ENCODE data around the gene MINDY2. TPM values are rescaled to one million over a fixed set of nuclear protein-coding genes. Genes with fewer than 3 reads are reported as not detected.
"Not testable (repeated sequence)": the region's sequence is repeated elsewhere in the genome, so short reads cannot be mapped to it uniquely, and the experiment has no call there.

The MINDY2 gene
- total and polyA plus RNA-seq, 3 experiments from 2014 or later, result 9.6 to 18.8 (median 12.1) TPM

DNA sequence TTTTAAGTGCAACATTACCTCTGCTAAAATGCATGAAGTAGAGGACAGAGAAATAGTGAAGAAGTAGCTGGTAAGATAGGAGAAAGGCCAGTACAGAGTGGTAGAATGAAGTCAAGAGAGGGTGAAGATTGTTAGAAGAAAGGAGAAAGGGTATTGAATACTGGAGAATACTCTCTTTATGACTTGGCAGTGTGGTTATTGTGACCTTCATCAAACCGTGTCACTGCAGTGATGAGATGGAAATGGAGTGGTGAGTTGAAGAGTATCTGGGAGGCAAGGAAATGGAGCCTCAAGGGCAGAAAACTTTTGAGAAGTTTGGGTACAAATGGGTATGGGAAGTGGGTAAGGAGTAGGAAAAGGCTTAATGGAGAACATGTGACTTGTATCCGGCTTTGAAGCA is 24.7 kb downstream of the MINDY2 start:
- no peaks in the 10 kb centered on the region for H3K27me3 Mint-ChIP-seq
- no peak for DNase-seq
- no peaks in the 10 kb centered on the region for H3K9me3 Mint-ChIP-seq
- H3K4me1 ChIP-seq (ENCODE audit: insufficient read depth, low read length), result no peaks in the 10 kb centered on the region
- ChIA-PET POLR2A (interaction anchor here (0.5 kb wide), 1 partner anchor 122 kb away, joined by 3 read pairs; no protein-coding TSS in a partner anchor), CTCF (interaction anchor here (1.4 kb wide), 1 partner anchor 25 kb away, joined by 3 read pairs; the partner anchor contains the start of gene MINDY2)
- peaks cover 28 to 50% (median 40%) of the 10 kb centered on the region in 3 donors for H3K4me1 Mint-ChIP-seq
- H3K27ac ChIP-seq (ENCODE audit: low read depth, low read length), result no peak overlapping the region
- H3K4me3 Mint-ChIP-seq, result no peak overlapping the region
- no peaks in the 10 kb centered on the region for H3K9me3 ChIP-seq (ENCODE audit: low read length)
- H3K4me3 ChIP-seq (ENCODE audit: low read length), result no peak overlapping the region
- H3K36me3 ChIP-seq (ENCODE audit: insufficient read depth, low read length), result no peaks in the 10 kb centered on the region
- H3K36me3 Mint-ChIP-seq, result peaks cover 9 to 11% (median 11%) of the 10 kb centered on the region in 3 donors
- no peaks in the 10 kb centered on the region for H3K27me3 ChIP-seq (ENCODE audit: insufficient read depth, low read length, poor library complexity, severe bottlenecking)
- H3K27ac Mint-ChIP-seq, result peak overlapping the region in 1 of 8 donors; percentile 37

DNA sequence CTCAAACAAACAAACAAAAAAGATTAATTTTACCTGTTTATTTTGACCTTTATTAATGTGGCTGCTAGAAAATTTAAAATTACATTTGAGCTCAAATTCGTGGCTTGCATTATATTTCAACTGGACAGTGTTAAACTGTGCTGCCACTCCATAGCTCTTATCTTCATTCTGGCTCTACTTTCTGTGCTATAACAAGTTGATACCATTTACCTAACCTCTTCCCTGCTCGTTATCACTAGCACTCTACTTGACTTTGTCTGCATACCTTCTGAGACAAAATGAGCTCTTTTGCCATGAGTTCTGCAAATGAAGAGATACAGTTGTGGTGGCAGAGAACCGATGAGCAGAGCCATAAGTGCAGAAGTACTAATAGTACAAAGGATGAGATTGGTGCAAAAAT is 26.4 kb downstream of the MINDY2 start:
- H3K4me3 Mint-ChIP-seq, result no peak overlapping the region
- peaks cover 6 to 13% (median 11%) of the 10 kb centered on the region in 3 donors for H3K36me3 Mint-ChIP-seq
- Histone ChIP-seq H3K27ac (ENCODE audit: low read depth, low read length) (no peak overlapping the region), H3K9me3 (ENCODE audit: low read length) (no peaks in the 10 kb centered on the region), H3K36me3 (ENCODE audit: insufficient read depth, low read length) (no peaks in the 10 kb centered on the region), H3K27me3 (ENCODE audit: insufficient read depth, low read length, poor library complexity, severe bottlenecking) (no peaks in the 10 kb centered on the region), H3K4me1 (ENCODE audit: insufficient read depth, low read length) (no peaks in the 10 kb centered on the region), H3K4me3 (ENCODE audit: low read length) (no peak overlapping the region)
- DNase-seq, result no peak
- CTCF ChIA-PET, result interaction anchor here (1.1 kb wide), 1 partner anchor 29 kb away, joined by 3 read pairs; no protein-coding TSS in a partner anchor
- H3K27me3 Mint-ChIP-seq, result no peaks in the 10 kb centered on the region
- H3K4me1 Mint-ChIP-seq, result peaks cover 28 to 50% (median 40%) of the 10 kb centered on the region in 3 donors
- H3K27ac Mint-ChIP-seq, result no peak overlapping the region
- H3K9me3 Mint-ChIP-seq, result no peaks in the 10 kb centered on the region
- POLR2A ChIA-PET, result no interaction called here

DNA sequence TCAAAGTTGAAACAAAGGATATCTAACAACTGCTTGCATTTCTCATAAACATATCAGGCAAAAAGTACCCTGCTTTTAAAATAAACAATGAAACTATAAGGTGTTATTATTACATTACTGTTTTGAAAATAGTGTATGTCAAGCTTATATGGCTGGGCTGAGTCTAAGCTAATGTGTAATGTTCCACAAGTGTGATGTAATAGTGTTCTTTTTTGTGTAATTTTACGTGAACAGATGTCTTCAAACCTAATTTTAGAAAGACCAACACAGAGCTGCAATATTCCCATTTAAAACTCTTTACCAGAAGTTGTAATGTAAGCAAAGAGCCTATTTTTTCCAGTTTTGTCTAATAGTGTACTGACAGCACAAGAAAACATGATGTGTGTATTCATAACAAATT is 34.0 kb downstream of the MINDY2 start:
- H3K27me3 ChIP-seq (ENCODE audit: insufficient read depth, low read length, poor library complexity, severe bottlenecking), result no peaks in the 10 kb centered on the region
- no peaks in the 10 kb centered on the region for H3K9me3 Mint-ChIP-seq
- H3K27ac ChIP-seq (ENCODE audit: low read depth, low read length), result no peak overlapping the region
- no peak overlapping the region for H3K4me3 Mint-ChIP-seq
- H3K4me1 ChIP-seq (ENCODE audit: insufficient read depth, low read length), result no peaks in the 10 kb centered on the region
- no peaks in the 10 kb centered on the region for H3K36me3 ChIP-seq (ENCODE audit: insufficient read depth, low read length)
- H3K27ac Mint-ChIP-seq, result peak overlapping the region in 2 of 8 donors; percentile 20 to 48
- H3K9me3 ChIP-seq (ENCODE audit: low read length), result no peaks in the 10 kb centered on the region
- peaks cover 5 to 31% (median 14%) of the 10 kb centered on the region in 3 donors for H3K36me3 Mint-ChIP-seq
- H3K27me3 Mint-ChIP-seq, result no peaks in the 10 kb centered on the region
- peaks cover 7 to 12% (median 11%) of the 10 kb centered on the region in 3 donors for H3K4me1 Mint-ChIP-seq
- DNase-seq, result no peak
- POLR2A ChIA-PET, result no interaction called here
- CTCF ChIA-PET, result no interaction called here
- no peak overlapping the region for H3K4me3 ChIP-seq (ENCODE audit: low read length)

DNA sequence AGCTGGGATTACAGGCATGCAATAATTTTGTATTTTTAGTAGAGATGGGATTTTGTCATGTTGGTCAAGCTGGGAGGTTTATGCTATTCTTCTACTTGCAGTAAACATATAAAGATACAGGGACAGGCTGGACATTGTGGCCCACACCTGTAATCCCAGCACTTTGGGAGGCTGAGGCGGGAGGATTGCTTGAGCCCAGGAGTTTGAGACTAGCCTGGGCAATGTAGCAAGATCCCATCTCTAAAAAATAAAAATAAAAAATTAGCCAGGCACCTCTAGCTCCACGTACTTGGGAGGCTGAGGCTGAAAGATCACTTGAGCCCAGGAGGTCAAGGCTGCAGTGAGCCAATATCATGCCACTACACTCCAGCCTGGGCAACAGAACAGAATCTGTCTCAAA is 52.2 kb downstream of the MINDY2 start:
- H3K36me3 ChIP-seq (ENCODE audit: insufficient read depth, low read length); H3K27ac ChIP-seq (ENCODE audit: low read depth, low read length); H3K27ac Mint-ChIP-seq; POLR2A ChIA-PET; H3K27me3 Mint-ChIP-seq; H3K4me1 Mint-ChIP-seq; H3K9me3 ChIP-seq (ENCODE audit: low read length); DNase-seq; CTCF ChIA-PET; H3K27me3 ChIP-seq (ENCODE audit: insufficient read depth, low read length, poor library complexity, severe bottlenecking); H3K4me3 Mint-ChIP-seq; H3K4me1 ChIP-seq (ENCODE audit: insufficient read depth, low read length); H3K4me3 ChIP-seq (ENCODE audit: low read length); H3K9me3 Mint-ChIP-seq: not testable (repeated sequence)
- peaks cover 0 to 50% (median 13%) of the 10 kb centered on the region in 3 donors for H3K36me3 Mint-ChIP-seq

DNA sequence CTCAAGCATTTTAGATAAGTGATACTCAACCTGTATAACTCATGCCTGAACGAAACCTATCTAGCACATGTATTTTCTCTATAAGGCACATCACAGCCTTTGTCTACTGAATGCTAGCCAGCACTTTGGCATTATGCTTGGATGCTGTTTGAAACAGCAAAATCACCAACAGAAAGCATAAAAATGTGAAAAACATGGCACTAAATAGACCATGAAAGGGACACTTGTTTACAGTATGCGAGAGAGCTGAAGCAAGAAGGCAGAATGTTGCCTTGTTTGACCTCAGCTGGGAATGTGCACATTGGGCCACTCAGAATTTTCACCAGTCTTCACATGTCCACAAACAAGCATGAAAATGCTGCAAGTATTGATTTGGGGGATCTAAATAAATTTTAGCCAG is 59.5 kb downstream of the MINDY2 start:
- no peak overlapping the region for H3K27ac Mint-ChIP-seq
- H3K4me3 Mint-ChIP-seq, result no peak overlapping the region
- Histone ChIP-seq H3K27me3 (ENCODE audit: insufficient read depth, low read length, poor library complexity, severe bottlenecking) (no peaks in the 10 kb centered on the region), H3K36me3 (ENCODE audit: insufficient read depth, low read length) (no peaks in the 10 kb centered on the region), H3K4me1 (ENCODE audit: insufficient read depth, low read length) (no peaks in the 10 kb centered on the region), H3K4me3 (ENCODE audit: low read length) (no peak overlapping the region), H3K9me3 (ENCODE audit: low read length) (no peaks in the 10 kb centered on the region), H3K27ac (ENCODE audit: low read depth, low read length) (no peak overlapping the region)
- no peak for DNase-seq
- H3K4me1 Mint-ChIP-seq, result no peaks in the 10 kb centered on the region
- no peaks in the 10 kb centered on the region for H3K27me3 Mint-ChIP-seq
- POLR2A ChIA-PET, result no interaction called here
- no peaks in the 10 kb centered on the region for H3K9me3 Mint-ChIP-seq
- CTCF ChIA-PET, result no interaction called here
- H3K36me3 Mint-ChIP-seq, result peaks cover 0 to 50% (median 16%) of the 10 kb centered on the region in 3 donors

DNA sequence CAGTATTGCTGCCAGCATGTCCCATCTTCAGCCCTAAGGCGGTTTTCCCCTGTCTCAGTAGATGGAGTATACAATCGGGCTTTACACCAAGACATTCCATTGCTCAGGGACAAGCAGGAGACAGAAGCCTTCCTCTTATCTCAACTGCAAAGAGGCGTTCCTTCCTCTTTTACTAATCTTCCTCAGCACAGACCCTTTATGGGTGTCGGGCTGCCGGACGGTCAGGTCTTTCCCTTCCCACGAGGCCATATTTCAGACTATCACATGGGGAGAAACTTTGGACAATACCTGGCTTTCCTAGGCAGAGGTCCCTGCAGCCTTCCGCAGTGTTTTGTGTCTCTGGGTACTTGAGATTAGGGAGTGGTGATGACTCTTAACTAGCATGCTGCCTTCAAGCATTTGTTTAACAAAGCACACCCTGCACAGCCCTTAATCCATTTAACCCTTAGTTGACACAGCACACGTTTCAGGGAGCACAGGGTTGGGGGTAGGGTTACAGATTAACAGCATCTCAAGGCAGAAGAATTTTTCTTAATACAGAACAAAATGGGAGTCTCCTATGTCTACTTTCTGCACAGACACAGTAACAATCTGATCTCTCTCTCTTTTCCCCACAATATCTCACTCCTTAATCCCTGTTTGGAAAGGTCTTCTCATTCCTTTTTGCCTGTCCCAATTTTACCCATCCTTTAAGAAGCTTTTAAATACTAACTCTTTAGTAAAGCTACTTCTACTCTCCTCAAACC is 62.8 kb downstream of the MINDY2 start:
- H3K4me1 ChIP-seq (ENCODE audit: insufficient read depth, low read length); POLR2A ChIA-PET; CTCF ChIA-PET; H3K36me3 ChIP-seq (ENCODE audit: insufficient read depth, low read length); H3K9me3 Mint-ChIP-seq; H3K4me1 Mint-ChIP-seq; H3K27me3 Mint-ChIP-seq; H3K9me3 ChIP-seq (ENCODE audit: low read length); H3K27ac Mint-ChIP-seq; DNase-seq; H3K4me3 ChIP-seq (ENCODE audit: low read length); H3K27me3 ChIP-seq (ENCODE audit: insufficient read depth, low read length, poor library complexity, severe bottlenecking); H3K4me3 Mint-ChIP-seq: not testable (repeated sequence)
- peak overlapping the region; percentile 17 for H3K27ac ChIP-seq (ENCODE audit: low read depth, low read length)
- H3K36me3 Mint-ChIP-seq, result peaks cover 0 to 52% (median 10%) of the 10 kb centered on the region in 3 donors

DNA sequence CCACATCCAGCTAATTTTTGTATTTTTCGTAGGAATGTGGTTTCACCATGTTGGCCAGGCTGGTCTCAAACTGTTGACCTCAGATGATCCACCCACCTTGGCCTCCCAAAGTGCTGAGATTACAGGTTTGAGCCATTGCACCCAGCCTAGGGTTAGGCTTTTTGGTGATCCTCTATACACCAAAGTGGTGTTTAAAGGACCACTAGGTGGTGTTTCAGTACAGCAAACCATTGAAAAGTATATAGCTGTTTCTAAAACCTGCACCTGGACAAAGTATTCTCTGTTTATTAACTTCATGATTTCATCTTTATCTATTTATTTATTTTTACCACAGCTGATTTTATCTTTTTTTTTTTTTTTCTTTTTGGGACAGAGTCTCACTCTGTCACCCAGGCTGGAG is 68.4 kb downstream of the MINDY2 start:
- H3K27me3 Mint-ChIP-seq, result no peaks in the 10 kb centered on the region
- no peaks in the 10 kb centered on the region for H3K27me3 ChIP-seq (ENCODE audit: insufficient read depth, low read length, poor library complexity, severe bottlenecking)
- H3K4me1 ChIP-seq (ENCODE audit: insufficient read depth, low read length), result no peaks in the 10 kb centered on the region
- CTCF ChIA-PET, result no interaction called here
- H3K36me3 ChIP-seq (ENCODE audit: insufficient read depth, low read length), result no peaks in the 10 kb centered on the region
- peaks cover 4 to 36% (median 5%) of the 10 kb centered on the region in 3 donors for H3K36me3 Mint-ChIP-seq
- DNase-seq, result no peak
- H3K4me1 Mint-ChIP-seq, result peaks cover 0 to 2% (median 0%) of the 10 kb centered on the region in 3 donors
- no peak overlapping the region for H3K27ac ChIP-seq (ENCODE audit: low read depth, low read length)
- peak overlapping the region in 1 of 8 donors; percentile 63 for H3K27ac Mint-ChIP-seq
- no peak overlapping the region for H3K4me3 Mint-ChIP-seq
- POLR2A ChIA-PET, result no interaction called here
- H3K9me3 ChIP-seq (ENCODE audit: low read length), result no peaks in the 10 kb centered on the region
- no peaks in the 10 kb centered on the region for H3K9me3 Mint-ChIP-seq
- H3K4me3 ChIP-seq (ENCODE audit: low read length), result no peak overlapping the region

DNA sequence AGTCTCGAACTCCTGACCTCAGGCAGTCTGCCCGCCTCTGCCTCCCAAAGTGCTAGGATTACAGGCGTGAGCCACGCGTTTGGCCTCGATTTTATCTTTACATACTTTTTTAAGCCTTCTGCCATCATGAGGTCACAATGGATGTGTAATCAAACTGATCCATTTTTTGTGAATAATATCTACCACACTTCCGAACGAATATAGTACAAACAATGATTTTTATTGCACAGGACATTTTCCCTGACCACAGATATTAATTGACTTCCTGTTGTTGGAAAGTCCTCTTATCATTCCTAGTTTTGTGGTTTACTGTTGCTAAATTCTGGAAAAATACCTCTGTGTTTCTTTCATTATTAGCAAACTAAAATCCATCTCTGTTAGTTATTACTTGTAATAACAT is 68.9 kb downstream of the MINDY2 start:
- POLR2A ChIA-PET, result no interaction called here
- no peaks in the 10 kb centered on the region for H3K9me3 Mint-ChIP-seq

More for the DNA sequence above, 68.9 kb downstream of the MINDY2 start:
- Histone ChIP-seq H3K9me3 (ENCODE audit: low read length) (no peaks in the 10 kb centered on the region), H3K36me3 (ENCODE audit: insufficient read depth, low read length) (no peaks in the 10 kb centered on the region), H3K4me1 (ENCODE audit: insufficient read depth, low read length) (no peaks in the 10 kb centered on the region), H3K27ac (ENCODE audit: low read depth, low read length) (no peak overlapping the region), H3K4me3 (ENCODE audit: low read length) (no peak overlapping the region), H3K27me3 (ENCODE audit: insufficient read depth, low read length, poor library complexity, severe bottlenecking) (no peaks in the 10 kb centered on the region)
- Mint-ChIP-seq H3K27ac (no peak overlapping the region), H3K27me3 (no peaks in the 10 kb centered on the region), H3K4me3 (no peak overlapping the region), H3K4me1 (peaks cover 0 to 2% (median 0%) of the 10 kb centered on the region in 3 donors), H3K36me3 (peaks cover 4 to 36% (median 5%) of the 10 kb centered on the region in 3 donors)
- DNase-seq, result no peak
- CTCF ChIA-PET, result no interaction called here
